B cell (primary cell): ENCODE results near the gene SEZ6L2. TPM values are rescaled to one million over a fixed set of nuclear protein-coding genes. Genes with fewer than 3 reads are reported as not detected.

Experiments used
- ATAC-seq: fragments of 200-7000 bp; cut with Tn5 transposase; one replicate; pipeline ENCODE4 v1.10.0; 2021; ENCODE audit warnings: low read depth, mild to moderate bottlenecking, moderate number of reproducible peaks, moderate library complexity
- CTCF ChIA-PET: fragments of 350-600 bp; sonication (Branson Sonifier 250); formaldehyde crosslinking; loops from one replicate; lab custom pipeline; 2021; ENCODE audit warnings: antibody characterized with exemption, inconsistent platforms; lab: Charles Lee
- POLR2A ChIA-PET: fragments of 350-600 bp; sonication (Branson Sonifier 250); formaldehyde crosslinking; loops from one replicate; lab custom pipeline; 2021; ENCODE audit warnings: antibody characterized with exemption; lab: Charles Lee
- DNase-seq: peaks from one replicate; pipeline ENCODE4 v3.0.0; 2013
- H2AFZ ChIP-seq: 2 replicates; pipeline ENCODE4 v1.6.1; 2012; ENCODE audit warnings: mild to moderate bottlenecking, low read depth, low read length; ENCODE audit not compliant: insufficient read depth, poor library complexity, severe bottlenecking
- H3K27ac ChIP-seq, 2 donors: 1 replicate in 1 of 2; 2 replicates in 1 of 2; pipeline ENCODE4 v1.5.1; 2012 to 2013; ENCODE audit warnings: low read length in 2 of 2, mild to moderate bottlenecking in 2 of 2, moderate library complexity in 1 of 2
- H3K27me3 ChIP-seq, 4 experiments: fragments of 200-600 bp in 1 of 4; sonication (generic) in 1 of 4; replicated peaks in 1 of 4; 1 replicate in 2 of 4; 2 replicates in 2 of 4; pipeline versions ENCODE4 v1.6.1 to v1.7.0; 2013 to 2016; ENCODE audit warnings: low read length in 3 of 4, mild to moderate bottlenecking in 2 of 4, mixed read lengths in 1 of 4, moderate library complexity in 1 of 4; ENCODE audit not compliant: insufficient read depth in 4 of 4, control insufficient read depth in 3 of 4; ENCODE audit errors: control extremely low read depth in 1 of 4
- H3K36me3 ChIP-seq, 2 experiments: replicated peaks in 1 of 2; 1 replicate in 1 of 2; 2 replicates in 1 of 2; pipeline versions ENCODE4 v1.6.1 to v1.7.1; 2013; ENCODE audit warnings: low read length in 1 of 2; ENCODE audit not compliant: insufficient read depth in 2 of 2, control insufficient read depth in 1 of 2; ENCODE audit errors: control extremely low read depth in 1 of 2, extremely low read depth in 1 of 2
- H3K4me1 ChIP-seq, 2 donors: fragments of 200-600 bp in 1 of 2; sonication (generic) in 1 of 2; 1 replicate in 1 of 2; 2 replicates in 1 of 2; pipeline versions ENCODE4 v1.5.1 to v1.6.1; 2013 to 2017; ENCODE audit warnings: low read length in 2 of 2; ENCODE audit not compliant: control insufficient read depth in 2 of 2, insufficient read depth in 2 of 2
- H3K4me2 ChIP-seq: replicated peaks from 2 replicates; pipeline ENCODE3; 2012; ENCODE audit warnings: mild to moderate bottlenecking, low read depth, low read length; ENCODE audit not compliant: poor library complexity, severe bottlenecking
- H3K4me3 ChIP-seq, 5 experiments: fragments of 200-600 bp in 1 of 5; sonication (generic) in 1 of 5; 1 replicate in 3 of 5; 2 replicates in 2 of 5; pipeline versions ENCODE4 v1.5.1 to v1.7.0; 2011 to 2016; ENCODE audit warnings: low read length in 4 of 5, mild to moderate bottlenecking in 4 of 5, low read depth in 2 of 5, control low read depth in 1 of 5, moderate library complexity in 1 of 5; ENCODE audit not compliant: insufficient read depth in 1 of 5; ENCODE audit errors: control extremely low read depth in 1 of 5, extremely low read depth in 1 of 5
- H3K79me2 ChIP-seq: fragments of 200-600 bp; sonication (generic); one replicate; pipeline ENCODE4 v1.6.0; 2016; ENCODE audit warnings: low read length; ENCODE audit not compliant: control insufficient read depth, insufficient read depth
- H3K9ac ChIP-seq: fragments of 200-600 bp; sonication (generic); 2 replicates; pipeline ENCODE4 v1.6.1; 2017; ENCODE audit warnings: mild to moderate bottlenecking, low read length, moderate library complexity
- H3K9me3 ChIP-seq, 3 donors: one replicate each; pipeline versions ENCODE4 v1.6.1 to v1.7.1; 2013; ENCODE audit warnings: low read length in 2 of 3; ENCODE audit not compliant: control insufficient read depth in 2 of 3, insufficient read depth in 1 of 3; ENCODE audit errors: control extremely low read depth in 1 of 3
- H4K20me1 ChIP-seq: 2 replicates; pipeline ENCODE4 v1.6.0; 2012; ENCODE audit warnings: mild to moderate bottlenecking, low read length; ENCODE audit not compliant: insufficient read depth, control insufficient read depth, poor library complexity, severe bottlenecking
- H3K27ac Mint-ChIP-seq: one replicate; pipeline ENCODE4 v1.8.0; 2021; ENCODE audit warnings: mixed read lengths
- H3K27me3 Mint-ChIP-seq: one replicate; pipeline ENCODE4 v1.8.0; 2021; ENCODE audit warnings: mixed read lengths
- H3K4me1 Mint-ChIP-seq: one replicate; pipeline ENCODE4 v1.8.0; 2021; ENCODE audit warnings: mixed read lengths
- H3K4me3 Mint-ChIP-seq: one replicate; pipeline ENCODE4 v1.8.0; 2021; ENCODE audit warnings: mixed read lengths
- H3K9me3 Mint-ChIP-seq: one replicate; pipeline ENCODE4 v1.8.0; 2022; ENCODE audit warnings: mixed read lengths; ENCODE audit not compliant: insufficient read depth
- EZH2 ChIP-seq: IDR thresholded peaks from 2 replicates; pipeline ENCODE4 v1.6.1; 2012; ENCODE audit warnings: borderline replicate concordance, low read depth, mild to moderate bottlenecking, moderate library complexity, low read length; ENCODE audit not compliant: insufficient read depth, poor library complexity, severe bottlenecking
- WGBS: methylation state at CpG from one replicate; pipeline ENCODE4 v1.1.5; 2013; ENCODE audit warnings: missing lambda C conversion rate; ENCODE audit not compliant: insufficient coverage; 5-methylcytosine and 5-hydroxymethylcytosine counted together
- intact Hi-C: fragments of 100-400 bp; cut with micrococcal nuclease; formaldehyde crosslinking; loops from one replicate; pipeline ENCODE4 v1.10.0; 2022
- polyA plus RNA-seq: library from polyadenylated mRNA; depleted of rRNA; stranded (reverse); fragments of >200 nt; gene quantifications from 2 replicates; pipeline ENCODE4 v1.2.3, GENCODE V29; 2012
- total RNA-seq, 2 donors: library from RNA; stranded (reverse); fragments of 120-200 nt in 1 of 2; gene quantifications; 1 replicate in 1 of 2; 2 replicates in 1 of 2; pipeline versions ENCODE4 v1.2.3 to v1.2.4, GENCODE V29; 2013 to 2022
- TF ChIP-seq, protein P1 (sequence below): fragments of 200-600 bp; IDR thresholded peaks from one replicate; pipeline ENCODE4 v1.8.0; 2022; ENCODE audit warnings: antibody characterized with exemption, mild to moderate bottlenecking

Gene SEZ6L2
- total and polyA plus RNA-seq, 2 donors (not counting 1 experiment from before 2014, with no cell fraction given): 0.10 TPM; not detected in 1

DNA sequence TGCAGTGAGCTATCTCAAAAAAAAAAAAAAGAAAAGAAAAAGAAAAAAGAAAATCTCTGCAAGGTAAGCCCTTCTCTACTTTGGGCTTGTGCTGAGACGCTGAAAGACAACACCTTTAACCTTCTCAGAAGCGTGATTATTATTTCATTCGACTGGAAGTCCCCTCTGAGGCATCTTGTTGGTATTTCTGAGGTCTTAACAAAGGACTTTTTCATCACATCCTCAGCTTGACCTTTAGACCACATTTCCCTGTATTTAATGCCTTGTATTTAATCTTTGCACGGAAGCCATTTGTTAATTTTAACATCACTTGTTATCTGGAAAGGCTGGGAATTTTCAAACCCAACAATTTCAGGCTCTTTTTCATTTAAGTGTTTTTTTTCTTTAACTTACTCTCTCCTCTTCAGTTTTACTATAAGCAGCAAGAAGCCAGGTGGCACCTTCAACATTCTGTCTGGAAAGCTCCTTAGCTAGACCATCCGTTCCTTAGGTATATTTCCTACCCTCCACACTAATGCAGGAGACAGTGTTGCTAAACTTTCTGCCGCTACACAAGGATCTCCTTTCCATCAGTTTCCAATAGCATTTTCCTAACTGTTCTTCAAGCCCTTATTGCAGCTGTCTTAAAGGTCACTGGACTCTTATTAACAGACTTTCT is 16.4 kb upstream of the SEZ6L2 start:
- no peak for TF ChIP-seq EZH2
- TF ChIP-seq, protein P1, sequence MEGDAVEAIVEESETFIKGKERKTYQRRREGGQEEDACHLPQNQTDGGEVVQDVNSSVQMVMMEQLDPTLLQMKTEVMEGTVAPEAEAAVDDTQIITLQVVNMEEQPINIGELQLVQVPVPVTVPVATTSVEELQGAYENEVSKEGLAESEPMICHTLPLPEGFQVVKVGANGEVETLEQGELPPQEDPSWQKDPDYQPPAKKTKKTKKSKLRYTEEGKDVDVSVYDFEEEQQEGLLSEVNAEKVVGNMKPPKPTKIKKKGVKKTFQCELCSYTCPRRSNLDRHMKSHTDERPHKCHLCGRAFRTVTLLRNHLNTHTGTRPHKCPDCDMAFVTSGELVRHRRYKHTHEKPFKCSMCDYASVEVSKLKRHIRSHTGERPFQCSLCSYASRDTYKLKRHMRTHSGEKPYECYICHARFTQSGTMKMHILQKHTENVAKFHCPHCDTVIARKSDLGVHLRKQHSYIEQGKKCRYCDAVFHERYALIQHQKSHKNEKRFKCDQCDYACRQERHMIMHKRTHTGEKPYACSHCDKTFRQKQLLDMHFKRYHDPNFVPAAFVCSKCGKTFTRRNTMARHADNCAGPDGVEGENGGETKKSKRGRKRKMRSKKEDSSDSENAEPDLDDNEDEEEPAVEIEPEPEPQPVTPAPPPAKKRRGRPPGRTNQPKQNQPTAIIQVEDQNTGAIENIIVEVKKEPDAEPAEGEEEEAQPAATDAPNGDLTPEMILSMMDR: no peak
- Histone ChIP-seq H3K4me1 (no peaks in the 10 kb centered on the region), H4K20me1 (no peaks in the 10 kb centered on the region), H3K27ac (no peak overlapping the region), H3K79me2 (peaks cover 7% of the 10 kb centered on the region), H3K27me3 (no peaks in the 10 kb centered on the region), H2AFZ (no peak overlapping the region), H3K9me3 (no peaks in the 10 kb centered on the region), H3K9ac (no peak overlapping the region), H3K36me3 (peaks cover 6 to 41% of the 10 kb centered on the region in 2 experiments), H3K4me2 (no peak overlapping the region), H3K4me3 (no peak overlapping the region)
- no peaks in the 10 kb centered on the region for H3K4me1 Mint-ChIP-seq
- POLR2A ChIA-PET: no interaction called here
- no peaks in the 10 kb centered on the region for H3K9me3 Mint-ChIP-seq
- DNase-seq: no peak
- H3K27ac Mint-ChIP-seq: no peak overlapping the region
- 100% methylated on average over 3 of the region's 6 CpGs for WGBS
- H3K27me3 Mint-ChIP-seq: no peaks in the 10 kb centered on the region
- no peak overlapping the region for H3K4me3 Mint-ChIP-seq
- no peak for ATAC-seq
- CTCF ChIA-PET: no interaction called here
- intact Hi-C loops: no loop called here

DNA sequence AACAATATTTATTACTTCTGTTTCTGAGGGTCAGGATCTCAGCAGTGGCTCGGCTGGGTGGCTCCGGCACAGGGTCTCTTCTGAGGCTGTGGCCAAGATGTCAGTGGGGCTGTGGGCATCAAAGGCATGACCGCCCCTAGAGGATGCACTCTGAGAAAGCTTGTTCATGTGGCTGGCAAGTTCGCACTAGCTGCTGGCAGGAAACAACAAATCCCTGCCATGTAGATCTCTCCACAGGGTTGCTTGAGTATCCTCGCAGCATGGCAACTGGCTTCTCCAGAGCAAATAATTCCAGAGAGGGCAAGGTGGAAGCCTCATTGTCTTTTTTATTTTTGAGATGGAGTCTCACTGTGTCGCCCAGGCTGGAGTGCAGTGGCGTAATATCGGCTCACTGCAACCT is 14.2 kb upstream of the SEZ6L2 start:
- Mint-ChIP-seq H3K4me1 (peaks cover 3% of the 10 kb centered on the region), H3K27me3 (no peaks in the 10 kb centered on the region), H3K4me3 (no peak overlapping the region), H3K9me3 (no peaks in the 10 kb centered on the region), H3K27ac (no peak overlapping the region)
- intact Hi-C loops: no loop called here
- Histone ChIP-seq H4K20me1 (no peaks in the 10 kb centered on the region), H3K36me3 (peaks cover 3 to 23% of the 10 kb centered on the region in 2 experiments), H3K27ac (no peak overlapping the region), H3K9me3 (no peaks in the 10 kb centered on the region), H3K9ac (no peak overlapping the region), H3K4me3 (no peak overlapping the region), H3K4me1 (no peaks in the 10 kb centered on the region), H3K4me2 (no peak overlapping the region), H2AFZ (no peak overlapping the region), H3K79me2 (no peaks in the 10 kb centered on the region), H3K27me3 (no peaks in the 10 kb centered on the region)
- ChIA-PET CTCF (no interaction called here), POLR2A (no interaction called here)
- no peak for DNase-seq
- TF ChIP-seq, protein P1: no peak
- TF ChIP-seq EZH2: no peak
- no peak for ATAC-seq
- 96% methylated on average over 8 of the region's 8 CpGs for WGBS
